Measurements from ENCODE around the gene KLHL29.
A peak's percentile ranks its signal among the peaks of the same experiment; 100 is the strongest.

KLHL29 gene

GRCh38 chr2:23399674-23400261 lies 14.8 kb downstream of the KLHL29 start:
- DNase-seq: no peak

DNA sequence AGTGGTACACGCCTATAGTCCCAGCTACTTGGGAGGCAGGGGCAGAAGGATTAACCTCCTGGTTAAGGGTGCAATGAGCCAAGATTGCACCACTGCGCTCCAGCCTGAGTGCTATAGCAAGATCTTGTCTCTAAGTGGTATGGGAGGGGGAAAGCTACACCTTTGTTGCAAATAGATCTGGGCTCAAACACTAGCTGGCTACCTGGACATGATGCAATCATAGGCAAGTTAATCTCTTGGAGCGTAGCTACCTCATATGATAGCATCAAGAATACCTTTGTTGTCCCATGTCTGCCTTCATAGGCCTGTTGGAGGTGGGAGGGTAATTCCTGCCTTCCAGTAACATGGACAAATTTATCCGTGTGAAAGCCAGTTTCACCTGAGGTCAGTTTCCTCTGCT lies 15.7 kb downstream of the KLHL29 start:
- peak; percentile 8 for DNase-seq

GRCh38 chr2:23401427-23402204 lies 16.6 kb downstream of the KLHL29 start:
- peak; percentile 16 for DNase-seq

GRCh38 chr2:23402205-23402740 lies 17.3 kb downstream of the KLHL29 start:
- DNase-seq: no peak

GRCh38 chr2:23404426-23404825 lies 19.4 kb downstream of the KLHL29 start:
- DNase-seq: peak; percentile 91

DNA sequence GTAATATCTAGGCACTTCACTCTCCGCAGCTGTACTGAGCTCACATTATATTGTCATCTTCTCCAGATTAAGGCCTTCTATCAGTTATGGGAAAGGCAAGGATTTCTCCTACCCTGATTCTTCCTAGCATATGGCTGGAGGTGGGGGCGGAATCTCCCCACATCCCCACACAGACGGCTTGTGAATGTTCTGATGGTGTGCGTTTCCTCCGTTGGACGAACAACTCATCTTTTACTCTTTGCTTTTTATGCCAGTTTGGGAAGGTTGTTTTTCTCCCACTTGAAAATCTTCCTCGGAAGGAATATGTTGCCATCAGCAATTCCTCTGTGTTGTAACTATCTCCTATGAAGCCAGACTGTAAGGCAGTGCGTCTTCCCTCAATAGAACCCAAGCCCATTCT lies 24.3 kb downstream of the KLHL29 start:
- no peak for DNase-seq

DNA sequence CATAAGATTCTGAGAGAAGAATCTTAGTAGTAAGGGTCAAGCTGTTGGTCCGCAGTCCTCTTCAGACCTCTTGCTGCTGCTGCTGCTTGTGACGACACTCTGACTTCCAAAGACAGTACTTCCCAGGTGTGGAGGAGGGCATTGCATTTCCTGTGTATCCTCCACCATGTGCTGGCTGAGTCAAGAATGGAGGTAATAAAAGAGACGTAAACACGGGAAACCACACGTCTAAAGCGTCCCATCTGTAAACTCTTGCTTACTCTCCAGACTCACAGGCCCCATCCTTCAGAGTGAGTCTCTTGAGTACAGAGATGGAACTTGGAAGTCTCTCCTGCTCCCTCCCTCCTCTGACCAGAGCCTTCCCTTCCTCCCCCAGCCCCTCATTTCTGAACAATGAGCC lies 25.6 kb downstream of the KLHL29 start:
- no peak for DNase-seq

DNA sequence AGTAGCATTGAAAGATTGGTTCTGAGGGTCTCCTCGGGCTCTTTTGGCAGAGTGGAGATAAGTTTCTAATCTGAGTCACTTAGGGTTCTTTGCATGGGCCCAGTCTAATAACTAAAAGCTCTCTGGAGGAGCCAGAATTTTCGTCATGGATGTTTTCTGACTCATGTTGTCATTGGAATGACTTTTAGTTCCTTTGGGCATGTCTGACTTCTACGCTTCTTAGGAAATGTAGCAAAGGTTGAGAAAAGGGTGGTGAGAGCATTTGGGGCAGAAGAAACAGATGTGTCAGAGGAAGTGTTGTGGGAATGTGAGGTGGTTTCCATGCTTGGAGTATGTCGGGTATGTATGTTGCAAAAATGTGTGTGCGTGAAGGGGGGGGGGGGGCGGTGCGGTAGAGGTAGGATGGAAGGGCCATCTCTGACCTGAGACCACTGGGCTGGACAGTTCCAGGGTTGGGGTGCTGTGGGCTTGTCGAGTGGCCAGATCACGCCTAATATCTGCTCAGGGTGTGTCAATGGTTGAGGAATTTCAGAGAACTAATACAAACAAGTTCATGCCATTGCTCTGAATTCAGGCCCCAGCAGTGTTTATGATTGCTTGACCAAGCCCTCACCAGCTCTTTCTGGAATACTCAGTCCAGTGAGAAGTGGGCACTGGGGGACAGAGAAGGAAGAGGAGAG lies 26.9 kb downstream of the KLHL29 start:
- DNase-seq: no peak

DNA sequence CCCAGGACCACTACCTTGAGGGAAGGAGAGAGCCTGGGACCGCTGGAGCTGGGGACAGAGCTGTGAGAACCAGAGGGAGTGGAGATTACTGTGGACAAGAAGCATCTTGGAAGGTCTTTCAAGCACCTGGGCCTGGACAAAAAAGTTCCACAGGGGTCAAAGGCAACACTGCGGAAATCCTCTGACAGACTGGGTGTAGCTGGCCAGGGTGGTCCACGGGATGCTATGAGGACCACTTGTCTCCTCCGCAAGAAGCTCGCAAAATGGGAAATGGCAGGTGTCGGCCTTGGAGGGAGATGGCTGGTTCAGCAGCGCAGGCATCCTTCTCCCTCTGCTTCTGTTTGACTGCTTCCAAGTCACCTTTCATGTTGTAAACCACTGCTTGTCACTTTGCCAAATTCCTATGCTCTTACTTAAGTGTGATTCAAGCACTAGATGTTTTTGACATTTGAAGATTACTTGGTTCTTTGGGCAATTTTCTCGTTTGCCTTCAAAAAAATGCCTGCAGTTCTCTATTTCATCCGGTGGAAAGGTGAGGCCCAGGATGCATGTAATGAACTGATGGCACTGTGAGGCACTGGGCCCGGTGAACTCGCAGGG lies 27.7 kb downstream of the KLHL29 start:
- DNase-seq: no peak

DNA sequence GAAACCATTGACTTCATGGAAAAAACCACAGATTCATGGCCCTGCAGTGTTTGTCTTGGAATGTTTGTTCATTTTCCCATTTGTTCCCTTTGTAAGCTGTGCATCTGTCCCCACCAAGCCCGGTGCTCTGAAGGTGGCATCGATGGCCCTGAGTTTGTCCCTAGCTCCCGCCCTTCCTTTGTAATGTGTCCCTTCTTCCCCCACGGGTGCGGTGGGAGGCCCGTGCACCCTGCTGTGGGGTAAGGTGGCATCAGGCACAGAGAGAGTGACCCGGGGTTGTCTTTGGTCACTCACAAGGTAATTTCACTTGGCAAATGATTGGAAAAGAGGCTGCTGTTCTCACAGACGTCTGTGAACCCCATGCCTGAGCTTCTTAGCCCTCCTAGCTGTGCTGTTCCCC lies 28.7 kb downstream of the KLHL29 start:
- DNase-seq: no peak

DNA sequence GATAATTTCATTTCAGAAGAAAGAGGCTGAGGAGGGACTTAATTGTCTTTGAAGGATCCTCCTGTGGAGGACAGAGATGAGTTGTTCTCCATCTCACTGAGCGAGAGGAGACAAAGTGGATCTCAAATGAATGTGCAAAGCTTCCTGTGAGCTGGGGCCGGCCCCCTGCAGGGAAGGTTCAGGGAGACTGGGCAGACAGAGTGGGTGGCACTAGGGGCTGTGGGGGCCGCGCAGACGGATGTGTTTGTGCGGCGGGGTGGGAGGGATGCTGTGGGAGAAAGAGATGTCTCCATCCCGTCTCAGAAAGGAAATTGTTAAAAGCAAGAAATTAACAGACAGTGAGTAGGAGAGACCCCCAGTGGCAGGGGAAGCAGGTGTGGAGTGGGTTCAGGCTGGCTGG lies 29.1 kb downstream of the KLHL29 start:
- no peak for DNase-seq

GRCh38 chr2:23414871-23415270 lies 29.9 kb downstream of the KLHL29 start:
- DNase-seq: peak; percentile 24

DNA sequence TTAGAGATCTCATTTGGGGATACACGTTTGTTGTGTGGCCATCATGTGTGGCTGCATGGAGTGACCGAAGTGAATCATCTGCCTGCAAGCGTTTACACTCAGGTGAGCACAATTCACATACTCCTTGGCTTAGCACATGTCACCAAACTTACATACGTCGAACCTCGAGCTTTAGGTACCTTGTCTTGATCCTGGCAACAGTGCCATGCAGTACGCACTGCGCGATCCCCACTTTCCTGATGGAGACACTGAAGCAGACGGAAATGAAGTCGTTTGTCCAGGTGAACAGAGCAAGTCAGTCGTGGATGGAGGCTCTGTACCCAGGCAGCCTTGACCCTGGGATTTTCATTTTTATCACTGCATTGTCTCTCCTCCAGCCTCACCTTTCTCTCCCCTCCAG lies 32.3 kb downstream of the KLHL29 start:
- DNase-seq: no peak

- no peak for DNase-seq
These were observed 33.1 kb downstream of the KLHL29 start for GRCh38 chr2:23418056-23418455.

- no peak for DNase-seq
These were observed 33.5 kb downstream of the KLHL29 start for GRCh38 chr2:23418461-23418911.

DNA sequence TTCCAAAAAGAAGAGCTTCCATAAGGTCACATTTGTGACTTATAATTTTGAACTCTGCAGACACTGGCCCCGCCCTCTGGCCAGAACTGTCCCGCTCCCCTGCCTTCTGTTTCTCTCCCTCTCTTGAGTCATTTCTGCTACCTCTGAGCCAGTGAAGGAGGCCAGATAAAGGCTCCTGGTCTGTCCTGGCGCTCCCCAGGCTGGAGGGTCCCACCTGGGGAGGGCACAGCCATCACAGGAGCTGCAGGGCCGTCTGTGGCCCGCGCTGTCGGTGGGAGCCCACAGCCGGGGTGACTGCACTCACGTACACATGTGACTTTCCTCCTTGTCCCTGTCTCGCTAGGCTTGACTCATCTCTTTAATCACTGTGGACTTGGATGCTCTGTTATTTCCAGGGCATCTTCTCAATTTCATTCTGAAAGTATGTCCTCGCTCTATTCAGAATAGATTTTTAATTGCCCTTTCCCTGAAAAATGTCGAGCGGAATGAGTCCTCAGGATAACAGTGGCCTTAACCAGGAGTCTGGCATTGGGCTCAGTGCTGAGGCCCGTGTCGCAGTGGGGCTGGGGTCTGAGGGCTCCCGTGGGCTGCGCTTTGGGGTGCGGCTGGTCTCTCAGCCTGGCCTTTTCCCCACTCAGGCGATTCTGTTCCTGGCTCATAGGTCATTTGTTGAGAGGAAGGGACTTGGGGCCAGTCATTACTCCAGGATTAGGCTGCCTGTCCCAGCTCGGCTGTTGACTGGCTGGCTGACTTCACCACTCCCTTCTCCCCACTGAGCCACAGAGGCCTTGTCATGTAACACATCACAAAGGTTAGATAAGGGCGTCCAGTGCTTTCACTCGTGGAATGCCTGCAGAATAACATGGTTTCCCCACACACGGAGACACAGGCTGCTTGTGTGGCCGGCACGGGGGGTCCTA lies 34.5 kb downstream of the KLHL29 start:
- no peak for DNase-seq

DNA sequence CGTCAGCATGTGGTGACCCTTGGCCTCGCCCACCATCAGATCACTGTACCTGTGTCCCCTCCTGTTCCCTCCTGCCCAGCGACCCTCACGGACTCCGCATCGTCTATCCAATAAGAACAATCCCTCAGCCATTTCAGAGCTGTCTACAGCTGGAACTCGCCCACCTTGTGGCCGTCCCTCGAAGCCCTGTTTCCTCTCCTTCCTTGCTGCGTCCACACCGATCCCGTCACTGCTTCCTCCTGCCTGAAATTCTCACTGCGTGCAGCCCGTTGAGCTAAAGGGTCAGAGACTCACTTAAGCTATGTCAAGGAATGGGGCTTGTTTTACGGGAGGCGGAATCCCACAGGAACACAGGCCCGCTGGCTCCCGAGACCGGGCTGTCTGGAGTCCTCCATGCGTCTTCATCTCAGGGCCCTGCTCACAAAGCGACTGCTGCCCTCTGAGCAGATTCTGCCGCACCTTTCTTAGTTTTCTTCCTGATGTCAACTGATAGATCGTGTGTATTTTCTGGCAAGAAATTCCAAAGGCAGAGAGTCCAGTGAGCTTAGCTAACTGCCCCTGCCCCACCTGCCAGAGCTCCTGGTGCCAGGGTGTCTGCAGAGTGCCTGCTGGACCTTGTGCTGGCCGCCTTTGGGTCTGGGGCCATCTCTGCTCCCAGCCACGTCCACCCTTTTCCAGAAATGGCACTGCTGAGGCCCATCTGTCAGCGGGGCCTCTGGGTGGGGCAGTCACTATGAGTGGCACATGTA lies 35.3 kb downstream of the KLHL29 start:
- no peak for DNase-seq

- no peak for DNase-seq
These were observed 36.0 kb downstream of the KLHL29 start for GRCh38 chr2:23420840-23421476.

DNA sequence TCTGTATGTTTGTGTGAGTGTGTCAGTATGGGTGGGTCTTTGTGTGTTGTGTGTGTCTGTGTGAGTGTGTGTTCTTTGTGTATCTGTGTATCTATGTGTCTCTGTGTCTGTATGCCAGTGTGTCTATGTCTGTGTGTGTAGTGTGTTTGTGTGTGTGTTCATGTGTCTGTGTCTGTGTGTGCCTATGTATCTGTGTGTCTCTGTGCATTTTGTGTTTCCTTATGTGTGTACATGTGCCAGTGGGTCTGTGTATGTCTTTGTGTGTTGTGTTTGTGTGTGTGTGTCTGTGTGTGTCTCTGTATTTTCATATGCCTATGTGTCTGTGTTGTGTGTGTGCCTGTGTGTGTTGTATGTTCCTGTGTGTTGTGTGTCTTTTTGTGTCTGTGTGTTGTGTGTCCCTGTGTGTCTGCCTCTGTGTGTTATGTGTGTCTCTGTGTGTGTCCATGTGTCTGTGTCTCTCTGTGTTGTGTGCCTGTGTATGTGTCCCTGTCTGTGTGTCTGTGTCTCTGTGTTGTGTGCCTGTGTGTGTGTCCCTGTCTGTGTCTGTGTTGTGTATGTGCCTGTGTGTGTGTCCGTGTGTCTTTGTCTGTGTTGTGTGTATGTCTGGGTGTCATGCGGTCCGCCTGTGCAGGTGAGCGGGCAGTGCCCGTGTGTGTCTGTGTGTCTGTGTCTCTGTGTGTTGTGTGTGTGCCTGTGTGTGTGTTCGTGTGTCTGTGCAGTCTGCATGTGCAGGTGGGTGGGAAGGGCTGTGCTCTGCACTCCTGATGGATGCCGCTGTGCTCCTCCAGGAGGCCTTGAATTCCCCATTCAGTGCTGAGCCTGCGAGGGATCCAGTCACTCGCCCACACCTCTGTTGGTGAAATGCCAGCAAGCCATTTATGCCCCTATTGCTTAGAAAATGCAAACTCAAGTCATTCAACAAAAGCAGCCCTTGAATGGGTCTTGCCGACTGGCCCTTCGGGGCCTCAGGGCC lies 37.4 kb downstream of the KLHL29 start:
- DNase-seq: peak; percentile 4

Measured in DMS53 (cell line).